HG02610 (cell line): ENCODE results near the gene HAT1.

Experiments used
- ATAC-seq: cut with Tn5 transposase; IDR thresholded peaks from one replicate; pipeline ENCODE4 v1.9.1; 2021; ENCODE audit warnings: mild to moderate bottlenecking, moderate library complexity; ENCODE audit not compliant: unreplicated experiment

HAT1 gene

GRCh38 chr2:172031536-172031935 is 109.3 kb downstream of the HAT1 start:
- no peak for ATAC-seq
